HEK293 (cell line): ENCODE data around the gene HOXB7.
A peak's percentile ranks its signal among the peaks of the same experiment; 100 is the strongest.

ENCODE experiments used
- CTCF ChIA-PET: fragments of 350-600 bp; formaldehyde crosslinking; extraction: SDS; loops from one replicate; lab custom pipeline; 2021; ENCODE audit warnings: antibody characterized with exemption; lab: Yijun Ruan, JAX
- POLR2A ChIA-PET: fragments of 300-600 bp; formaldehyde crosslinking; extraction: SDS; loops from one replicate; lab custom pipeline; 2020; ENCODE audit warnings: antibody characterized with exemption, inconsistent platforms; lab: Yijun Ruan, JAX
- H3K27ac ChIP-seq: fragments of 200-500 bp; sonication (Bioruptor generic); 2 replicates; pipeline ENCODE4 v1.5.1; 2014; ENCODE audit warnings: low read depth, low read length, control low read depth, inconsistent platforms; ENCODE audit errors: extremely low read depth
- H3K36me3 ChIP-seq, 2 experiments: fragments of 200-500 bp in 1 of 2; sonication (Bioruptor generic) in 1 of 2; 1 replicate in 1 of 2; 2 replicates in 1 of 2; pipeline ENCODE4 v1.5.1; 2014 to 2017; ENCODE audit warnings: inconsistent platforms in 2 of 2, low read length in 2 of 2; ENCODE audit not compliant: control insufficient read depth in 2 of 2, insufficient read depth in 1 of 2
- H3K4me1 ChIP-seq: fragments of 200-500 bp; sonication (Bioruptor generic); 2 replicates; pipeline ENCODE4 v1.5.1; 2014; ENCODE audit warnings: mild to moderate bottlenecking, low read length, inconsistent platforms; ENCODE audit not compliant: control insufficient read depth, insufficient read depth
- H3K4me3 ChIP-seq: 2 replicates; pipeline ENCODE4 v1.5.1; 2011; ENCODE audit warnings: low read depth, mild to moderate bottlenecking, control low read depth, low read length, moderate library complexity
- H3K9me3 ChIP-seq: fragments of 200-500 bp; sonication (Bioruptor generic); 2 replicates; pipeline ENCODE4 v1.5.1; 2014; ENCODE audit warnings: low read depth, low read length, inconsistent platforms; ENCODE audit not compliant: control insufficient read depth, insufficient read depth
- GLIS2 ChIP-seq: fragments of 450-650 bp; formaldehyde crosslinking; IDR thresholded peaks from 2 replicates; pipeline ENCODE4 v1.5.1; 2016; ENCODE audit warnings: missing biosample characterization, missing genetic modification characterization
- HOXC10 ChIP-seq: sonication (generic); formaldehyde crosslinking; IDR thresholded peaks from 2 replicates; pipeline ENCODE4 v1.8.1; 2023; ENCODE audit warnings: mild to moderate bottlenecking, missing genetic modification reagents
- HOXD13 ChIP-seq: sonication (generic); formaldehyde crosslinking; IDR thresholded peaks from 2 replicates; pipeline ENCODE4 v1.8.0; 2022; ENCODE audit warnings: missing genetic modification reagents, borderline replicate concordance
- IKZF3 ChIP-seq: fragments of 450-650 bp; IDR thresholded peaks from 2 replicates; pipeline ENCODE4 v1.5.0; 2018; ENCODE audit warnings: missing biosample characterization, mild to moderate bottlenecking, missing genetic modification characterization, moderate library complexity
- KLF1 ChIP-seq: fragments of 450-650 bp; formaldehyde crosslinking; IDR thresholded peaks from 2 replicates; pipeline ENCODE4 v1.5.1; 2016; ENCODE audit warnings: missing biosample characterization, missing genetic modification characterization
- MEIS1 ChIP-seq: sonication (generic); formaldehyde crosslinking; IDR thresholded peaks from 2 replicates; pipeline ENCODE4 v1.8.1; 2022; ENCODE audit warnings: missing genetic modification reagents, mild to moderate bottlenecking, borderline replicate concordance
- PATZ1 ChIP-seq: fragments of 450-650 bp; formaldehyde crosslinking; IDR thresholded peaks from 2 replicates; pipeline ENCODE4 v1.5.1; 2016; ENCODE audit warnings: missing biosample characterization, missing genetic modification characterization
- SCRT1 ChIP-seq: fragments of 450-650 bp; formaldehyde crosslinking; IDR thresholded peaks from 2 replicates; pipeline ENCODE4 v1.5.1; 2016; ENCODE audit warnings: missing biosample characterization, missing genetic modification characterization, borderline replicate concordance
- SCRT2 ChIP-seq: fragments of 450-650 bp; formaldehyde crosslinking; IDR thresholded peaks from 2 replicates; pipeline ENCODE4 v1.5.1; 2016; ENCODE audit warnings: missing biosample characterization, missing genetic modification characterization
- SP2 ChIP-seq: fragments of 450-650 bp; formaldehyde crosslinking; IDR thresholded peaks from 2 replicates; pipeline ENCODE4 v1.5.1; 2016; ENCODE audit warnings: missing biosample characterization, missing genetic modification characterization
- ZBTB26 ChIP-seq: fragments of 450-650 bp; formaldehyde crosslinking; optimal IDR thresholded peaks from 2 replicates; pipeline ENCODE3; 2016; ENCODE audit warnings: missing biosample characterization, mild to moderate bottlenecking, missing genetic modification characterization
- ZBTB8A ChIP-seq: fragments of 450-650 bp; formaldehyde crosslinking; IDR thresholded peaks from 2 replicates; pipeline ENCODE4 v1.5.1; 2016; ENCODE audit warnings: missing biosample characterization, missing genetic modification characterization
- ZEB2 ChIP-seq: fragments of 450-650 bp; formaldehyde crosslinking; IDR thresholded peaks from 2 replicates; pipeline ENCODE4 v1.5.1; 2016; ENCODE audit warnings: missing biosample characterization, missing genetic modification characterization
- ZFHX2 ChIP-seq: fragments of 450-650 bp; formaldehyde crosslinking; conservative IDR thresholded peaks from 2 replicates; pipeline ENCODE4 v1.5.1; 2016; ENCODE audit warnings: missing biosample characterization, missing genetic modification characterization
- ZFP69B ChIP-seq: fragments of 450-650 bp; formaldehyde crosslinking; IDR thresholded peaks from 2 replicates; pipeline ENCODE4 v1.5.1; 2016; ENCODE audit warnings: missing biosample characterization, missing genetic modification characterization
- ZIC2 ChIP-seq: fragments of 450-650 bp; formaldehyde crosslinking; IDR thresholded peaks from 2 replicates; pipeline ENCODE4 v1.5.1; 2016; ENCODE audit warnings: missing biosample characterization, missing genetic modification characterization
- ZNF157 ChIP-seq: fragments of 450-650 bp; formaldehyde crosslinking; IDR thresholded peaks from 2 replicates; pipeline ENCODE4 v1.5.1; 2016; ENCODE audit warnings: missing biosample characterization, missing genetic modification characterization
- ZNF248 ChIP-seq: fragments of 450-650 bp; formaldehyde crosslinking; IDR thresholded peaks from 2 replicates; pipeline ENCODE4 v1.5.1; 2017; ENCODE audit warnings: missing biosample characterization, missing genetic modification characterization
- ZNF600 ChIP-seq: fragments of 450-650 bp; formaldehyde crosslinking; IDR thresholded peaks from 2 replicates; pipeline ENCODE4 v1.5.1; 2016; ENCODE audit warnings: missing biosample characterization, missing genetic modification characterization
- TF ChIP-seq, protein P1 (sequence below): fragments of 450-650 bp; formaldehyde crosslinking; IDR thresholded peaks from 2 replicates; pipeline ENCODE4 v1.5.1; 2016; ENCODE audit warnings: missing biosample characterization, missing genetic modification characterization
- TF ChIP-seq, protein P2 (sequence below): fragments of 450-650 bp; formaldehyde crosslinking; IDR thresholded peaks from 2 replicates; pipeline ENCODE4 v1.5.1; 2016; ENCODE audit warnings: missing biosample characterization, missing genetic modification characterization, low read depth
- TF ChIP-seq, protein P3 (sequence below): fragments of 450-650 bp; formaldehyde crosslinking; IDR thresholded peaks from 2 replicates; pipeline ENCODE4 v1.5.1; 2017; ENCODE audit warnings: missing biosample characterization, missing genetic modification characterization
- TF ChIP-seq, protein P4 (sequence below): fragments of 450-650 bp; formaldehyde crosslinking; IDR thresholded peaks from 2 replicates; pipeline ENCODE4 v1.5.1; 2016; ENCODE audit warnings: missing biosample characterization, missing genetic modification characterization
- TF ChIP-seq, protein P5 (sequence below): fragments of 450-650 bp; IDR thresholded peaks from 2 replicates; pipeline ENCODE4 v1.5.1; 2018; ENCODE audit warnings: missing biosample characterization, missing genetic modification characterization

HOXB7 gene

GRCh38 chr17:48596000-48596734, 14.7 kb downstream of the HOXB7 start:
- Histone ChIP-seq H3K4me1 (peaks cover 42% of the 10 kb centered on the region), H3K27ac (peak overlapping the region; percentile 87; the same call in 1 of the 2 replicates), H3K36me3 (peaks cover 5 to 42% of the 10 kb centered on the region in 2 experiments; a peak in 2 of 3 replicates), H3K4me3 (no peak overlapping the region), H3K9me3 (no peaks in the 10 kb centered on the region)
- ChIA-PET POLR2A (no interaction called here), CTCF (interaction anchor here (0.6 to 6.0 kb wide), 10 partner anchors 53 to 579 kb away, joined by 3 to 52 read pairs (median 4); no protein-coding TSS in a partner anchor)
- TF ChIP-seq ZBTB8A (tag by site-specific recombination) (peak; percentile 79), ZNF157 (no peak), ZBTB26 (peak; percentile 78), ZIC2 (tag by site-specific recombination) (peak; percentile 78), PATZ1 (peak; percentile 47), ZFHX2 (0 out of 2 replicates have a peak, but pooled peaks have one; percentile 11), ZEB2 (tag by site-specific recombination) (0 out of 2 replicates have a peak, but pooled peaks have one; percentile 3), ZNF600 (peak; percentile 97), ZFP69B (tag by site-specific recombination) (peak; percentile 77), HOXD13 (CRISPR knock-in tag) (no peak), SCRT2 (tag by site-specific recombination) (peak; percentile 92), ZNF248 (tag by site-specific recombination) (no peak), KLF1 (peak; percentile 13; the same call in 1 of the 2 replicates), IKZF3 (tag by site-specific recombination) (peak; percentile 91; the same call in 1 of the 2 replicates), SCRT1 (tag by site-specific recombination) (peak; percentile 8; the same call in 1 of the 2 replicates), MEIS1 (no peak), SP2 (tag by site-specific recombination) (peak; percentile 17), HOXC10 (no peak), GLIS2 (no peak; the same call in 1 of the 2 replicates)
- TF ChIP-seq, protein P1, sequence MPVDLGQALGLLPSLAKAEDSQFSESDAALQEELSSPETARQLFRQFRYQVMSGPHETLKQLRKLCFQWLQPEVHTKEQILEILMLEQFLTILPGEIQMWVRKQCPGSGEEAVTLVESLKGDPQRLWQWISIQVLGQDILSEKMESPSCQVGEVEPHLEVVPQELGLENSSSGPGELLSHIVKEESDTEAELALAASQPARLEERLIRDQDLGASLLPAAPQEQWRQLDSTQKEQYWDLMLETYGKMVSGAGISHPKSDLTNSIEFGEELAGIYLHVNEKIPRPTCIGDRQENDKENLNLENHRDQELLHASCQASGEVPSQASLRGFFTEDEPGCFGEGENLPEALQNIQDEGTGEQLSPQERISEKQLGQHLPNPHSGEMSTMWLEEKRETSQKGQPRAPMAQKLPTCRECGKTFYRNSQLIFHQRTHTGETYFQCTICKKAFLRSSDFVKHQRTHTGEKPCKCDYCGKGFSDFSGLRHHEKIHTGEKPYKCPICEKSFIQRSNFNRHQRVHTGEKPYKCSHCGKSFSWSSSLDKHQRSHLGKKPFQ (tag by site-specific recombination) = peak; percentile 92
- TF ChIP-seq, protein P2, sequence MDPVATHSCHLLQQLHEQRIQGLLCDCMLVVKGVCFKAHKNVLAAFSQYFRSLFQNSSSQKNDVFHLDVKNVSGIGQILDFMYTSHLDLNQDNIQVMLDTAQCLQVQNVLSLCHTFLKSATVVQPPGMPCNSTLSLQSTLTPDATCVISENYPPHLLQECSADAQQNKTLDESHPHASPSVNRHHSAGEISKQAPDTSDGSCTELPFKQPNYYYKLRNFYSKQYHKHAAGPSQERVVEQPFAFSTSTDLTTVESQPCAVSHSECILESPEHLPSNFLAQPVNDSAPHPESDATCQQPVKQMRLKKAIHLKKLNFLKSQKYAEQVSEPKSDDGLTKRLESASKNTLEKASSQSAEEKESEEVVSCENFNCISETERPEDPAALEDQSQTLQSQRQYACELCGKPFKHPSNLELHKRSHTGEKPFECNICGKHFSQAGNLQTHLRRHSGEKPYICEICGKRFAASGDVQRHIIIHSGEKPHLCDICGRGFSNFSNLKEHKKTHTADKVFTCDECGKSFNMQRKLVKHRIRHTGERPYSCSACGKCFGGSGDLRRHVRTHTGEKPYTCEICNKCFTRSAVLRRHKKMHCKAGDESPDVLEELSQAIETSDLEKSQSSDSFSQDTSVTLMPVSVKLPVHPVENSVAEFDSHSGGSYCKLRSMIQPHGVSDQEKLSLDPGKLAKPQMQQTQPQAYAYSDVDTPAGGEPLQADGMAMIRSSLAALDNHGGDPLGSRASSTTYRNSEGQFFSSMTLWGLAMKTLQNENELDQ (tag by site-specific recombination) = no peak
- TF ChIP-seq, protein P3, sequence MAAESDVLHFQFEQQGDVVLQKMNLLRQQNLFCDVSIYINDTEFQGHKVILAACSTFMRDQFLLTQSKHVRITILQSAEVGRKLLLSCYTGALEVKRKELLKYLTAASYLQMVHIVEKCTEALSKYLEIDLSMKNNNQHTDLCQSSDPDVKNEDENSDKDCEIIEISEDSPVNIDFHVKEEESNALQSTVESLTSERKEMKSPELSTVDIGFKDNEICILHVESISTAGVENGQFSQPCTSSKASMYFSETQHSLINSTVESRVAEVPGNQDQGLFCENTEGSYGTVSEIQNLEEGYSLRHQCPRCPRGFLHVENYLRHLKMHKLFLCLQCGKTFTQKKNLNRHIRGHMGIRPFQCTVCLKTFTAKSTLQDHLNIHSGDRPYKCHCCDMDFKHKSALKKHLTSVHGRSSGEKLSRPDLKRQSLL (tag by site-specific recombination) = peak; percentile 49; the same call in 1 of the 2 replicates
- TF ChIP-seq, protein P4, sequence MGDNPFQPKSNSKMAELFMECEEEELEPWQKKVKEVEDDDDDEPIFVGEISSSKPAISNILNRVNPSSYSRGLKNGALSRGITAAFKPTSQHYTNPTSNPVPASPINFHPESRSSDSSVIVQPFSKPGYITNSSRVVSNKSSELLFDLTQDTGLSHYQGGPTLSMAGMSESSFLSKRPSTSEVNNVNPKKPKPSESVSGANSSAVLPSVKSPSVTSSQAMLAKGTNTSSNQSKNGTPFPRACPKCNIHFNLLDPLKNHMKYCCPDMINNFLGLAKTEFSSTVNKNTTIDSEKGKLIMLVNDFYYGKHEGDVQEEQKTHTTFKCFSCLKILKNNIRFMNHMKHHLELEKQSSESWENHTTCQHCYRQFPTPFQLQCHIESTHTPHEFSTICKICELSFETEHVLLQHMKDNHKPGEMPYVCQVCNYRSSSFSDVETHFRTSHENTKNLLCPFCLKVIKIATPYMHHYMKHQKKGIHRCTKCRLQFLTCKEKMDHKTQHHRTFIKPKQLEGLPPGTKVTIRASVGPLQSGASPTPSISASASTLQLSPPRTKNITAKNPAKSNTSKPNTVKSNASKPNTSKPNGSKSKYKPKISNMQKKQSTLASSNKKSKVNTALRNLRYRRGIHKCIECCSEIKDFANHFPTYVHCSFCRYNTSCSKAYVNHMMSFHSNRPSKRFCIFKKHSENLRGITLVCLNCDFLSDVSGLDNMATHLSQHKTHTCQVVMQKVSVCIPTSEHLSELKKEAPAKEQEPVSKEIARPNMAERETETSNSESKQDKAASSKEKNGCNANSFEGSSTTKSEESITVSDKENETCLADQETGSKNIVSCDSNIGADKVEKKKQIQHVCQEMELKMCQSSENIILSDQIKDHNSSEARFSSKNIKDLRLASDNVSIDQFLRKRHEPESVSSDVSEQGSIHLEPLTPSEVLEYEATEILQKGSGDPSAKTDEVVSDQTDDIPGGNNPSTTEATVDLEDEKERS (tag by site-specific recombination) = no peak
- TF ChIP-seq, protein P5, sequence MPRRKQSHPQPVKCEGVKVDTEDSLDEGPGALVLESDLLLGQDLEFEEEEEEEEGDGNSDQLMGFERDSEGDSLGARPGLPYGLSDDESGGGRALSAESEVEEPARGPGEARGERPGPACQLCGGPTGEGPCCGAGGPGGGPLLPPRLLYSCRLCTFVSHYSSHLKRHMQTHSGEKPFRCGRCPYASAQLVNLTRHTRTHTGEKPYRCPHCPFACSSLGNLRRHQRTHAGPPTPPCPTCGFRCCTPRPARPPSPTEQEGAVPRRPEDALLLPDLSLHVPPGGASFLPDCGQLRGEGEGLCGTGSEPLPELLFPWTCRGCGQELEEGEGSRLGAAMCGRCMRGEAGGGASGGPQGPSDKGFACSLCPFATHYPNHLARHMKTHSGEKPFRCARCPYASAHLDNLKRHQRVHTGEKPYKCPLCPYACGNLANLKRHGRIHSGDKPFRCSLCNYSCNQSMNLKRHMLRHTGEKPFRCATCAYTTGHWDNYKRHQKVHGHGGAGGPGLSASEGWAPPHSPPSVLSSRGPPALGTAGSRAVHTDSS (tag by site-specific recombination) = 0 out of 2 replicates have a peak, but pooled peaks have one; percentile 12
